ENCODE measurements around the gene DEDD.

DNA sequence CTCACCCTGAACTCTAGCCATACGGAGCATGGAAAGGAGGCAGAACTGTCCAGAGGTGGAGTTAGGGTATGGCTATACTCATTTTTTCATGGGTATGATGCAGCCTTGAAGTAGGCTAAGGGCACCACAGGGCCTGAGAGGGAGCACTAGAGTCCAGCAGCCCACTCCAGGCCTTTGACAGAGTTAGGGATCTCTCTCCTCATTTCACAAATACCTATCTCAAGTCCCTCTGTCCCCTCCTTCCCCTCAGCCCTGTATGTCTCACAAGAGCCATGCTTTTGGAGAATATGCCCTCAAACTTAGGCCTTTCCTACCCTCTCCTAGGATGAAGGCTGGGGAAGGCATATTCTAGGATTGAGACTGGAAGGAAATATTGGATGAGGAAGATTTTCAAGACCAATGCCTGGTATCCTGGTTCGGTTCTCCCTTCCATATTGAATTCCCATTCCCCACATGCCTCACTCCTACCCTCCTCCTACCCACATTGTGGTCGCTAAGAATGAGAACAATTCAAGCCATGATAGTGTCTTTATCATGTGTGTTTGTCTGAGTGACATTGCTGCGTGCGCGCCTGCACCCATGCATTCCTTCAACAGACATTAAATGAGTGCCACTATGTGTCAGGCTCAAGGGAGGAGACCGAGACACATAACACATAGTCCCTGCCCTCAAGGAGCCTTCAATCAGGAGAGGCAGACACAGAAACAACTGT lies 40.5 kb downstream of the DEDD start:
- TF ChIP-seq, protein P1, sequence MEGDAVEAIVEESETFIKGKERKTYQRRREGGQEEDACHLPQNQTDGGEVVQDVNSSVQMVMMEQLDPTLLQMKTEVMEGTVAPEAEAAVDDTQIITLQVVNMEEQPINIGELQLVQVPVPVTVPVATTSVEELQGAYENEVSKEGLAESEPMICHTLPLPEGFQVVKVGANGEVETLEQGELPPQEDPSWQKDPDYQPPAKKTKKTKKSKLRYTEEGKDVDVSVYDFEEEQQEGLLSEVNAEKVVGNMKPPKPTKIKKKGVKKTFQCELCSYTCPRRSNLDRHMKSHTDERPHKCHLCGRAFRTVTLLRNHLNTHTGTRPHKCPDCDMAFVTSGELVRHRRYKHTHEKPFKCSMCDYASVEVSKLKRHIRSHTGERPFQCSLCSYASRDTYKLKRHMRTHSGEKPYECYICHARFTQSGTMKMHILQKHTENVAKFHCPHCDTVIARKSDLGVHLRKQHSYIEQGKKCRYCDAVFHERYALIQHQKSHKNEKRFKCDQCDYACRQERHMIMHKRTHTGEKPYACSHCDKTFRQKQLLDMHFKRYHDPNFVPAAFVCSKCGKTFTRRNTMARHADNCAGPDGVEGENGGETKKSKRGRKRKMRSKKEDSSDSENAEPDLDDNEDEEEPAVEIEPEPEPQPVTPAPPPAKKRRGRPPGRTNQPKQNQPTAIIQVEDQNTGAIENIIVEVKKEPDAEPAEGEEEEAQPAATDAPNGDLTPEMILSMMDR (conservative IDR thresholded peaks at IDR 0.05 in 1 of 2, IDR thresholded peaks at IDR 0.05 in 1 of 2; ENCODE audit: low read depth in 1 of 2, low read length in 2 of 2): no peak
- TF ChIP-seq EZH2 (IDR thresholded peaks at IDR 0.05; ENCODE audit: low read length, missing control alignments): no peak
